WERI-Rb-1 (cell line): ENCODE results near the gene HTT.

ENCODE experiments used
- DNase-seq: peaks from one replicate; pipeline ENCODE4 v3.0.0-alpha.2; 2020
- H3K27ac ChIP-seq: fragments of 250-450 bp; sonication (Bioruptor Pico); 2 replicates; pipeline ENCODE4 v1.5.1; 2020; ENCODE audit warnings: mild to moderate bottlenecking, moderate library complexity
- H3K27me3 ChIP-seq: fragments of 250-450 bp; sonication (Bioruptor Pico); 2 replicates; pipeline ENCODE4 v1.5.1; 2021; ENCODE audit warnings: mild to moderate bottlenecking, low read depth, moderate library complexity; ENCODE audit not compliant: insufficient read depth, severe bottlenecking
- H3K36me3 ChIP-seq: fragments of 250-450 bp; sonication (Bioruptor Pico); 2 replicates; pipeline ENCODE4 v1.5.1; 2020; ENCODE audit warnings: mild to moderate bottlenecking, moderate library complexity
- H3K4me3 ChIP-seq: 2 replicates; pipeline ENCODE4 v1.5.1; 2011; ENCODE audit warnings: low read depth, mild to moderate bottlenecking, control low read depth, low read length
- H3K9me3 ChIP-seq: fragments of 250-450 bp; sonication (Bioruptor Pico); 2 replicates; pipeline ENCODE4 v1.5.1; 2021; ENCODE audit warnings: mild to moderate bottlenecking, moderate library complexity; ENCODE audit not compliant: severe bottlenecking
- TF ChIP-seq, protein P1 (sequence below): IDR thresholded peaks from 2 replicates; pipeline ENCODE4 v1.5.1; 2011; ENCODE audit warnings: low read depth, mild to moderate bottlenecking, control low read depth, inconsistent platforms, low read length

Gene HTT

DNA sequence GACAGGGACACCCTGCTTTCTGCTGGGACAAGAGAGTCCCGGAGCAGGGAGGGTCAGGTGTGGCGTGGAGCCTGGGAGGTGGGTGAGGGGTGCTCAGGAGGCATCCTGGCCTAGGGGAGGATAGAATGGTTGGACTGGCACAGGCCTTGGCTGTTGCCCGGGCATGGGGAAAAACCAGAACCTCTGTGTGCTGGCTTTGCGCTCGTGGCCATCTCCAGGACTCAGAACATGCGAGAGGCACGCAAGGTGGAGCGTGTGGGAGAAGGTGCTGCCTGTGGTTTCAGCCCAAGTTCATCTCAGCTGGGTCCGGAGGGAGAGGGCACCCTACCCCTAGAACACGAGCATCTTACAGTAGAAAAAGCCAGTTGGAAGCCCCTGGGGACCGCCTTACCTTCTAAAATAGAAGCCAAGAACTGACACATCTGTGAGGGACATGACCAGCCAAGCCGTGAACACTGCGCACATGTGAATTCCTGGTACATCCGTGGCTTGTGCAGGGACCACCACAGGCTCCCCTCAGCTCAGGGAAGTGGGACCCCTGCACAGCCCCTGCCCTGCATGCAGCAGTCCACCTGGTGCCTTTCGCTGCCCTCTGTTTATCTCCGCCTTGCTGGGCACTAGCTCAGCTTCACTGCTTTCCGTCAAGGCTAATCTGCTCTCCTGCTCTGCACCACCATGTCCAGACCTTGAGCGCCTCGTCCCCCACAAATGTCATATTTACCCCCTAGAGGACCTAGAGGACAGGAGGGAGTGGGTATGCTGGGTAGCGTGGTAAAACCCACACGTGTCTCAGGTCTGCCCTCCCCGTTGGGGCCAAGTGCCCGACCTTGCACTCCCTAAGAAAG is 187.9 kb downstream of the HTT start:
- Histone ChIP-seq H3K9me3 (no peaks in the 10 kb centered on the region), H3K4me3 (no peak overlapping the region), H3K36me3 (no peaks in the 10 kb centered on the region), H3K27me3 (no peaks in the 10 kb centered on the region), H3K27ac (no peak overlapping the region)
- TF ChIP-seq, protein P1, sequence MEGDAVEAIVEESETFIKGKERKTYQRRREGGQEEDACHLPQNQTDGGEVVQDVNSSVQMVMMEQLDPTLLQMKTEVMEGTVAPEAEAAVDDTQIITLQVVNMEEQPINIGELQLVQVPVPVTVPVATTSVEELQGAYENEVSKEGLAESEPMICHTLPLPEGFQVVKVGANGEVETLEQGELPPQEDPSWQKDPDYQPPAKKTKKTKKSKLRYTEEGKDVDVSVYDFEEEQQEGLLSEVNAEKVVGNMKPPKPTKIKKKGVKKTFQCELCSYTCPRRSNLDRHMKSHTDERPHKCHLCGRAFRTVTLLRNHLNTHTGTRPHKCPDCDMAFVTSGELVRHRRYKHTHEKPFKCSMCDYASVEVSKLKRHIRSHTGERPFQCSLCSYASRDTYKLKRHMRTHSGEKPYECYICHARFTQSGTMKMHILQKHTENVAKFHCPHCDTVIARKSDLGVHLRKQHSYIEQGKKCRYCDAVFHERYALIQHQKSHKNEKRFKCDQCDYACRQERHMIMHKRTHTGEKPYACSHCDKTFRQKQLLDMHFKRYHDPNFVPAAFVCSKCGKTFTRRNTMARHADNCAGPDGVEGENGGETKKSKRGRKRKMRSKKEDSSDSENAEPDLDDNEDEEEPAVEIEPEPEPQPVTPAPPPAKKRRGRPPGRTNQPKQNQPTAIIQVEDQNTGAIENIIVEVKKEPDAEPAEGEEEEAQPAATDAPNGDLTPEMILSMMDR, result no peak
- peak; percentile 3 for DNase-seq

DNA sequence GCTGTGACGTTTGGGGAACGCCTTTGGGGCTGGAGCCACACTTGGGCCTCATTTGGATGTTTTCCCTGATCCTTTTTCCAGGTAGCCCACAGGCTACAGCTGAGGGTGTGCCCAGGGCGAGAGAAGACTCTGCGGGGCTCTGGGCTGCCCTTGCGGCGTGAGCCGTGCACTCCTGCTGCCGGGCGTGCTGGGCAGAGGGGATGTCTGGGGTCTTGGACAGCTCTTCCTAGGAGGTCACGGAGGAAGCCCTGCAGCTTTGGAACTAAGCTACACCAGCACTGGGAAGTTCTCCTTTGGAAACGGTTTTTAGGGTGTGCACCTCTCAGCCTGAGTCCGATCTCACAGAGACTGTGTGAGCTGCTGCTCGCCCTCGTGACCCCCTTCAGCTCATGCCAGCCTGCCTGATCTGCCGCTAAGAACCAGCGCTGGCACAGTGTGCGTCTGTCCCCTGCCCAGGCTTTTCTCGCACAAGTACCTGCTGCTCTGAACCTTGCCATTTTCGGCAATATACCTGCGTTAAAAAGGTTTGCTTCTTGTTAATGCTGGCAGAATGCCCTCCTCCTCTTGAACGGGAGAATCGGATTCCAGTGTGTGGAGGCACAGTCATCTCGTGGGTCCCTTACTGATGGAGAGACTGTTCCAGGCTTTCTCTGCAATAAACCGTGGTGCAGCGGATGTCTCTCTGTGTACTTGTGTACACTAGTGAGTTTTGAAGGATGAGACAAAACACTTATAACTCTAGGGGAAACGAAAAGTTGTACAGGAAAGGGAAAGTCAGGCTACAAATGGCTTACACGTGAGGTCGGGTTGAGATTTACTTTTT is 188.8 kb downstream of the HTT start:
- Histone ChIP-seq H3K27me3 (no peaks in the 10 kb centered on the region), H3K27ac (no peak overlapping the region), H3K9me3 (no peaks in the 10 kb centered on the region), H3K4me3 (no peak overlapping the region), H3K36me3 (no peaks in the 10 kb centered on the region)
- TF ChIP-seq, protein P1, result no peak
- no peak for DNase-seq

- no peaks in the 10 kb centered on the region for H3K36me3 ChIP-seq
- DNase-seq, result no peak
- no peak overlapping the region for H3K27ac ChIP-seq
- H3K4me3 ChIP-seq, result no peak overlapping the region
- TF ChIP-seq, protein P1, result no peak
- no peaks in the 10 kb centered on the region for H3K27me3 ChIP-seq
- no peaks in the 10 kb centered on the region for H3K9me3 ChIP-seq
Observed at GRCh38 chr4:3263876-3264193, 189.4 kb downstream of the HTT start.

DNA sequence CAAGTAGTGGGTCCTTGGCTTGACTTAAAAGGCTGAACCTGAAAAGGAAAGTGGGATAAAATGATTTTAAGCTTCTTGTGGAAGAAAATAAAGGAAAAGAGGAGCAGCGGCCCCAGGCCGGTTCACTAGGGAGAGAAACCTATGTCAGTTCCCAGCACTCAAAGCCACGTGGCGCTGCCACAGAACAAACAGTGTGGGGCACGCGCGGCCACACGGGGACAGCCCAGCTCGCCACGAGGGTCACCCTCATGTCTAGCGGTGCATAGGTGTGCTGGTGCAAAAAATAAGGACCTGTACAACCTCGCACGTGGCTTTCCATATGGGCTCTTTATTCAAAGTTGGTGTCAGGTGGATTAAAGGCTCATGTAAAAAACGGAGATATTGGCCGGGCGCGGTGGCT is 191.6 kb downstream of the HTT start:
- Histone ChIP-seq H3K27ac (no peak overlapping the region), H3K36me3 (no peaks in the 10 kb centered on the region), H3K4me3 (no peak overlapping the region), H3K27me3 (no peaks in the 10 kb centered on the region), H3K9me3 (no peaks in the 10 kb centered on the region)
- TF ChIP-seq, protein P1, result no peak
- DNase-seq, result no peak

- DNase-seq, result no peak
- no peaks in the 10 kb centered on the region for H3K27me3 ChIP-seq
Observed at GRCh38 chr4:3267576-3268394, 193.3 kb downstream of the HTT start.

More at GRCh38 chr4:3267576-3268394, 193.3 kb downstream of the HTT start:
- no peaks in the 10 kb centered on the region for H3K9me3 ChIP-seq
- no peak overlapping the region for H3K27ac ChIP-seq
- no peaks in the 10 kb centered on the region for H3K36me3 ChIP-seq
- no peak overlapping the region for H3K4me3 ChIP-seq
- TF ChIP-seq, protein P1, result no peak
